LNCAP (cell line): ENCODE results near the gene C4orf17.

Source experiments
- TF ChIP-seq, protein P1 (sequence below): fragments of 450-650 bp; IDR thresholded peaks from 2 replicates; pipeline ENCODE4 v1.5.1; 2017; ENCODE audit warnings: mild to moderate bottlenecking

The C4orf17 gene

DNA sequence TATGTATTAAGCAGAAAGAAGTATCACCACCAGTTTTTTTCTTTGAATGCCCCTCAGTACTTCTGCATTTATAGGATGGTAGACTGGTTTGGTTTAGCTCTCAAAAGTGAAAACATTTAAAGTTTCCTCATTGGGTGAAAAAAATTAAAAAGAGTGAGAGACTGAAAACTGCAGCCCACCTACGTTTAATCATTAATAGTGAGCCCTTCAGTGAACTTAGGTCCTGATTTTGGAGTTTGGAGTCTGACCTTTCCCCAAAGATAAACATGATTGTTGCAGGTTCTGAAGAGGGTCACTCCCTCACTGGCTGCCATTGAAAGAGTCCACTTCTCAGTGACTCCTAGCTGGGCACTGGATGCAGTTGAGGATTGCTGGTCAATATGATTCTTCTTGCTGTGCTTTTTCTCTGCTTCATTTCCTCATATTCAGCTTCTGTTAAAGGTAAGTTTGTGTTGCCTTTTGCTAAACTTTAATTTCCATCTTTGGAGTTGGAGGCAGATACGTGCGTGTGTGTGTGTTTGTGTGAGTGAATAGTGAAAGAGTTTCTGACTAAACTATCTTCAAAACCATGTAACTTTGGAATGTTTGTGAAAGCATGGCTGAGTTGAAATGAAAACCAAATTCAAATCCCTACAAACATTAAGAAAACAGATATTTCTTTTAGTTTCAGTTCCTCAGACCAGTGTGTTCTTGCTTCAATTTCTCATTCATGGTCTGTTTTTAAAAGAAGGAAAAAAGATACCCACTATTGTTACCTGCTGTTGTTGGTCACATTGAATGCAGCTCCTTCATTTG is 63.9 kb downstream of the C4orf17 start, which contains the start of gene MTTP:
MTTP (plus strand) TSS at position 295 of the 795 bp plus-strand sequence; CDS start at position 381, 86 bp downstream.
- TF ChIP-seq, protein P1, sequence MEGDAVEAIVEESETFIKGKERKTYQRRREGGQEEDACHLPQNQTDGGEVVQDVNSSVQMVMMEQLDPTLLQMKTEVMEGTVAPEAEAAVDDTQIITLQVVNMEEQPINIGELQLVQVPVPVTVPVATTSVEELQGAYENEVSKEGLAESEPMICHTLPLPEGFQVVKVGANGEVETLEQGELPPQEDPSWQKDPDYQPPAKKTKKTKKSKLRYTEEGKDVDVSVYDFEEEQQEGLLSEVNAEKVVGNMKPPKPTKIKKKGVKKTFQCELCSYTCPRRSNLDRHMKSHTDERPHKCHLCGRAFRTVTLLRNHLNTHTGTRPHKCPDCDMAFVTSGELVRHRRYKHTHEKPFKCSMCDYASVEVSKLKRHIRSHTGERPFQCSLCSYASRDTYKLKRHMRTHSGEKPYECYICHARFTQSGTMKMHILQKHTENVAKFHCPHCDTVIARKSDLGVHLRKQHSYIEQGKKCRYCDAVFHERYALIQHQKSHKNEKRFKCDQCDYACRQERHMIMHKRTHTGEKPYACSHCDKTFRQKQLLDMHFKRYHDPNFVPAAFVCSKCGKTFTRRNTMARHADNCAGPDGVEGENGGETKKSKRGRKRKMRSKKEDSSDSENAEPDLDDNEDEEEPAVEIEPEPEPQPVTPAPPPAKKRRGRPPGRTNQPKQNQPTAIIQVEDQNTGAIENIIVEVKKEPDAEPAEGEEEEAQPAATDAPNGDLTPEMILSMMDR, result no peak

DNA sequence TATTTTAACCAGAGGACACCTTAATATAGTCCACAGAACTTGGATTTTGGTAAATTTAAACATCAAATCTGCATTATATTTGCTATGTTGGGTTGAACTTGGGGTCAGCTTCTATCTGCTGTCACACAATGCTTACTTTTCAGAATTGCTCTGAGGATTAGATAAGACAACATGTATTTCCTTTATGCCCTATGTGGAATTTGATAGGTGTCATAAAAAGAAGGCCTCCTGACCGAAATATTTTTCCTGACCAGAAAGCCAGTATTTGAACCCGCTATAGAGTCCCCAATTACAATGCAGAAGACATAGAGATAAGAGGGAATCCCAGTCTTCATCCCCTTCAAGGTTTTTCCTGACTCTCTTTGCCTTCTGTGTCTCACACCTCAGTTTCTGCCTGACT is 67.9 kb downstream of the C4orf17 start:
- TF ChIP-seq, protein P1, result no peak

DNA sequence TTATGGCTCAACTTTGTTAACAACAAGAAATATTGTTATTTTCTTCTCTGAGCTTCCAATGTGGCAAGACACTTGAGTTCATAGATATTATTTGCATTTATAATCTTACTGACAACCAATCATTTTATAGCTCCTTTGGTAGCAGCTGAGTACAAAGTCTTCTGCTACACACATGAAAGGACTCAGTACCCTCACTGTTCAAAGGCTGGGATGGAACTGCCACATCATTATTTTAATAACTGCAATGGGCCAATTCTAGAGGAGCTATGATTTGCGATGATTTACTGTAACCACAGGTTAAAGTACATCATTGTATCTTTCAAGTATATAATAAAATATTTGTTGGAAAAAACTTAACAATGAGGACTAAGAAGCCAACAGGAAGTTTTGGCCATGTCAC is 74.7 kb downstream of the C4orf17 start:
- TF ChIP-seq, protein P1, result no peak

DNA sequence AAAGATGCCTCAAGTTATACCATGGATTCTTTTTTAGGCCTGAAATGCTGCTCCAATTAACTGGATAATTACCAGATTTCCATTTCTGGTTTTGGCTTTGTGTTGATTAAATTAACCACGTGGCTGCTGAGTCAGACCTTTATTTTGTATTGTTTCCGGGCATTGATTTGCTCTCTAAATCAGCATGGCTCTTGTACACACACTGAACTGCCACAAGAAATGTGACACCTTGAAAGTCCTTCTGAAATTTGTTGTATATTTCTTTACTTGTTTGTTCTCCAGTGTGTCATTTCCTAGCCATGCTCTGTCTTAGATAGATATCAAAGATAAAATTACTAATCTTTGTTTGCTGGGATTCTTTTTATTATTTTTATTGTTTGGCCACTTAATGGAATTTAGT is 75.5 kb downstream of the C4orf17 start:
- TF ChIP-seq, protein P1, result no peak

DNA sequence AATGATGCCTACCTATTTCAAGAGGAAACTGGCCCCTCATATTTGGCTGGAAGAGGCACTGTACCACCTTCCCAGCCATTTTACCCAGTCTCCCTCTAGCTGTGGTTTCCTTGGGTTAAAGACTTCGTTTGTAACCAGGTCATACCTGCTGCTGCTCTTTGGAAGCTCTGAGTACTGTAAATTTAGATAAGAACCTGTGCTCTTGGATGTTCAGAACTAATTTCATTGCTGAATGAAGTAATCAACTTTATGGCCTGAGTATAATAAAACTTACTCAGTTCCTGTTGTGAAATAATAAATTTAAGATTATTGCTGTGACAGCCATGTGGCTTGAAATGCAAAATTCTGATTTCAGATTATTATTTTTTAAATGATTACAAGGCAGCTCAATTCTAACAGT is 76.0 kb downstream of the C4orf17 start:
- TF ChIP-seq, protein P1, result no peak

DNA sequence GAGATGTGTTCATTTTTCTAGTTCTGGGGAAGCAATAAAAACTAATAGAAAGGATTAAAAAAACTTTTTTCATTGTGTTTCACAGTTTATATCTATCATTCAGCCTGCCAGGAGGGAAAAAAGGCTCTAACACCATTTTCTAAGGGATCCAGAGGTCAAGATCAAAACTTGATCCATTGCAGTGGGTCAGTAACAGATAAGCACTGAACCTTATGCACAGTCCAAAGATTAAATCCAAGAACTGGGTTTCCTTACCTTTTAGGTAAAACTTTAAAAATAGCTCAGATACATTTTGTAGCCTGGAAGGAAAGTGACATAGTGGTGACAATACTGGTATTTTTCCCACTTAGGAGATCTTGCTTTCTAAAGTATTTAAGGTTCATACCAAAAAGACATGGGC is 76.5 kb downstream of the C4orf17 start:
- TF ChIP-seq, protein P1, result no peak

DNA sequence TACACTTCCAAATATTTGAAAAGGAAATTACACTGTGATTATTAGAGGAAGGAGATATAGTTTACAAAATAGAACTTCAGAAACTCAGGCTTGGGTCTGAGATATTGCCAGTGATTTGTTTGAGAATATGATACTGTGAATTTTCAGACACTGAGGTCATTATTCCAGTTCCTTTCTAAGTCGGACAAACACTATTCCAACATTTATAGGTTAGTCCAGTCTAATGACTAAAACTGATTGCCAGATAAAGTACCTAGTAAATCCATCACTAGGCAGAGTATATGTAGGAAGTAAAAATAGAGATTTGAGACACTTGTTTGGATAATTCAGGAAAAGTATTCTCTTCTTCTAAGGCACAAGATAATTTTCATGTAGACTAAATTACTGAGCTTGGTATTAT is 77.0 kb downstream of the C4orf17 start:
- TF ChIP-seq, protein P1, result no peak
